PFSK-1 (cell line): ENCODE measurements around the gene SDK1.

Experiments
- POLR2AphosphoS5 ChIP-seq: IDR thresholded peaks from 2 replicates; pipeline ENCODE4 v1.6.1; 2012; ENCODE audit warnings: low read depth, mild to moderate bottlenecking, control low read depth, low read length, moderate library complexity
- REST ChIP-seq, 2 experiments: IDR thresholded peaks; 2 replicates each; pipeline versions ENCODE4 v1.6.1 to v1.8.0; 2011 to 2012; ENCODE audit warnings: low read depth in 2 of 2, low read length in 2 of 2, control low read depth in 1 of 2, inconsistent platforms in 1 of 2, mild to moderate bottlenecking in 1 of 2, moderate library complexity in 1 of 2; ENCODE audit not compliant: insufficient read depth in 1 of 2
- SIN3A ChIP-seq: IDR thresholded peaks from 2 replicates; pipeline ENCODE4 v1.6.1; 2012; ENCODE audit warnings: mild to moderate bottlenecking, low read length, moderate library complexity, borderline replicate concordance; ENCODE audit not compliant: insufficient read depth
- TAF1 ChIP-seq: IDR thresholded peaks from 2 replicates; pipeline ENCODE4 v1.6.1; 2012; ENCODE audit warnings: low read length, control low read depth, borderline replicate concordance; ENCODE audit not compliant: insufficient read depth

GRCh38 chr7:3606436-3606835 lies 305.4 kb downstream of the SDK1 start:
- TF ChIP-seq SIN3A (no peak), REST (IDR thresholded peaks at IDR 0.05; ENCODE audit: insufficient read depth in 1 of 2, low read depth in 2 of 2, low read length in 2 of 2) (no peak), TAF1 (no peak), POLR2AphosphoS5 (no peak)
